HT1080 (cell line): Measurements from ENCODE around the gene SIN3A. TPM values are rescaled to one million over a fixed set of nuclear protein-coding genes. Genes with fewer than 3 reads are reported as not detected.
"Not testable (repeated sequence)": the region's sequence is repeated elsewhere in the genome, so short reads cannot be mapped to it uniquely, and the experiment has no call there.

ENCODE experiments used
- DNase-seq: peaks from one replicate; pipeline ENCODE4 v3.0.0-alpha.2; 2015; ENCODE audit warnings: low read depth
- total RNA-seq: library from RNA; depleted of rRNA; stranded (reverse); fragments of >200 nt; shearing (Covaris generic); gene quantifications from 2 replicates; pipeline ENCODE4 v1.2.3, GENCODE V29; 2014

The SIN3A gene
- total RNA-seq, 1 experiment from 2014 or later: 34.2 TPM

GRCh38 chr15:75450307-75451201 lies 936 bp downstream of the SIN3A start:
- peak; percentile 93 for DNase-seq

- DNase-seq: no peak
These were observed 1.7 kb downstream of the SIN3A start for GRCh38 chr15:75449585-75450306.

- not testable (repeated sequence) for DNase-seq
These were observed 3.3 kb downstream of the SIN3A start for GRCh38 chr15:75448171-75448570.

- no peak for DNase-seq
These were observed 5.3 kb downstream of the SIN3A start for GRCh38 chr15:75446151-75446550.

GRCh38 chr15:75445324-75445723 lies 6.2 kb downstream of the SIN3A start:
- not testable (repeated sequence) for DNase-seq

GRCh38 chr15:75443972-75444453 lies 7.5 kb downstream of the SIN3A start:
- peak; percentile 3 for DNase-seq

- no peak for DNase-seq
These were observed 13.8 kb downstream of the SIN3A start for GRCh38 chr15:75437721-75438120.

- DNase-seq: no peak
These were observed 14.6 kb downstream of the SIN3A start for GRCh38 chr15:75436881-75437280.

GRCh38 chr15:75431682-75432081 lies 19.8 kb downstream of the SIN3A start:
- DNase-seq: no peak

GRCh38 chr15:75431270-75431669 lies 20.2 kb downstream of the SIN3A start:
- no peak for DNase-seq

GRCh38 chr15:75430259-75430658 lies 21.2 kb downstream of the SIN3A start:
- DNase-seq: no peak

GRCh38 chr15:75428152-75428551 lies 23.3 kb downstream of the SIN3A start:
- no peak for DNase-seq

- DNase-seq: no peak
These were observed 25.5 kb downstream of the SIN3A start for GRCh38 chr15:75425966-75426500.

- DNase-seq: no peak
These were observed 28.9 kb downstream of the SIN3A start for GRCh38 chr15:75422554-75422953.

GRCh38 chr15:75420698-75421097 lies 30.8 kb downstream of the SIN3A start:
- peak; percentile 5 for DNase-seq

GRCh38 chr15:75416584-75416983 lies 34.9 kb downstream of the SIN3A start:
- no peak for DNase-seq

- no peak for DNase-seq
These were observed 41.3 kb downstream of the SIN3A start for GRCh38 chr15:75410196-75410595.

- no peak for DNase-seq
These were observed 44.4 kb downstream of the SIN3A start for GRCh38 chr15:75407083-75407482.

GRCh38 chr15:75403892-75404291 lies 47.6 kb downstream of the SIN3A start:
- DNase-seq: no peak

- DNase-seq: no peak
These were observed 54.0 kb downstream of the SIN3A start for GRCh38 chr15:75397494-75397893.

- no peak for DNase-seq
These were observed 61.6 kb downstream of the SIN3A start for GRCh38 chr15:75389791-75390382.

- not testable (repeated sequence) for DNase-seq
These were observed 67.5 kb downstream of the SIN3A start for GRCh38 chr15:75383986-75384385.
